Measurements from ENCODE around the gene IRF9. TPM values are rescaled to one million over a fixed set of nuclear protein-coding genes. Genes with fewer than 3 reads are reported as not detected.
A peak's percentile ranks its signal among the peaks of the same experiment; 100 is the strongest.

The IRF9 gene
- total RNA-seq, 1 experiment from 2014 or later = 5.0 TPM

DNA sequence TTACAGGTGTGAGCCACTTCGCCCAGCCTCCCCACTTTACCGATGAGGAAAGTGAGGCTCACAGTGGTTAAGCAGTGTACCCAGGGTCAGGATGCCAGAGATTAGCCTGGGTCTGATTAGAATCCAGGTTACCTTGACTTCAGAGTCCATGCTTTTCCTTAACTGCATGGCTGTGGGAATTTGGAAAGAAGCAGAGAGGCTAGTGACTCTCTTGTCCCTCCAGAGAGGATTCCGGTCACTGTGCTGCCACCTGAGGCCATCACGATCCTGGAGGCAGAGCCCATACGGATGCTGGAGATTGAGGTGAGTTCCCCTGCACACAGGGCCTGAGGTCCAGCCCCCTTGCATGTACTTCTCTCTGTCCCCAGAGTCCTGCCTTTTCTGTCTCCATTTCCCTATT lies 15.5 kb downstream of the IRF9 start:
- no peak for DNase-seq (ENCODE audit: low read depth)

DNA sequence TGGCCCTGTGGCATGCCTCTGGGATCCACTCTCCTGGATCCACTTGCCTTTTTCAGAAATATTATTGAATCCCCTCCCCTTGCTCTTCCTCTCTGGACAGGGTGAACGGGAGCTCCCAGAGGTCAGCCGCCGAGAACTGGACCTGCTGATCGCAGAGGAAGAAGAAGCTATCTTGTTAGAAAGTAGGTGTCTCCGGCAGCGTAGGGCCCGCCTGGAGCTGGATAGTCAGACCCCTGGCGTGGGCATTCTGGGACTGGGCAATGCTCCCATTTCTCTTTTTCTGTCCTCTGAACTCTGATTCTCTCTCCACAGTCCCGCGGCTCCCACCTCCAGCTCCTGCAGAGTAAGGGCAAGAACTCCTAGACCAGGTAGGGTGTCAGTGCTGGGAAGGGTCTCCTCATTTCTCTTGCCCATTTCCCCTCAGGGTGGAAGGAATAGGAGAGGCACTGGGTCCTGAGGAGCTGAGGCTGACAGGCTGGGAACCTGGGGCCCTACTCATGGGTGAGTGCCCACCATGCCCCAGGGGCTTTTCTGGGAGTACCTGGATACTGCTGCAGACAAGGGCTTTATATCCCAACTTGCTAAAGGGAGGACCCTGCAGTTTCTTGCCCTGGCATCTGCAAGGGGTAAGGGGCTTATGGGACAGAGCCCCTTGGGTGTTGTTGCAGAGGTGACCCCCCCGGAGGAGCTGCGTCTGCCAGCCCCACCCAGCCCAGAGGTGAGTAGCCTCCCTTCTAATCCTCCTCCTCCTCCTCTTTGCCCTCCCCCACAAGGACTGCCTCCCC lies 16.2 kb downstream of the IRF9 start:
- no peak for DNase-seq (ENCODE audit: low read depth)

DNA sequence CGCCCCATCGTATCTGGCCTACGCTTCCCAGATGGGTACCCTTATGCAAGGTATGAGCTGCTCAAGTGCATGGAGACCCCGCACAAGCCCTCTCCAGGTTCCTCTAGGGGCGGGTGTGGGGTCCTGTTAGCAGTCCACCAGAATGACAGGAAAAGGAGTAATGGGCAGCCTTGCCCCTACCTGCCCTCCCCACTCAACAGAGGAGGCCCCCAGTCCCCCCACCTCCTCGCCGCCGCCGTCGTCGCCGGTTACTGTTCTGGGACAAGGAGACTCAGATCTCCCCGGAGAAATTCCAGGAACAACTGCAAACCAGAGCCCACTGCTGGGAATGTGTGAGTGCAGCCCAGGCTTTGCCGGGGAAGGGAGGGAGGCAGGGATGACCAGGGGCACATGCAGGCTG lies 16.8 kb downstream of the IRF9 start:
- DNase-seq (ENCODE audit: low read depth) = no peak

DNA sequence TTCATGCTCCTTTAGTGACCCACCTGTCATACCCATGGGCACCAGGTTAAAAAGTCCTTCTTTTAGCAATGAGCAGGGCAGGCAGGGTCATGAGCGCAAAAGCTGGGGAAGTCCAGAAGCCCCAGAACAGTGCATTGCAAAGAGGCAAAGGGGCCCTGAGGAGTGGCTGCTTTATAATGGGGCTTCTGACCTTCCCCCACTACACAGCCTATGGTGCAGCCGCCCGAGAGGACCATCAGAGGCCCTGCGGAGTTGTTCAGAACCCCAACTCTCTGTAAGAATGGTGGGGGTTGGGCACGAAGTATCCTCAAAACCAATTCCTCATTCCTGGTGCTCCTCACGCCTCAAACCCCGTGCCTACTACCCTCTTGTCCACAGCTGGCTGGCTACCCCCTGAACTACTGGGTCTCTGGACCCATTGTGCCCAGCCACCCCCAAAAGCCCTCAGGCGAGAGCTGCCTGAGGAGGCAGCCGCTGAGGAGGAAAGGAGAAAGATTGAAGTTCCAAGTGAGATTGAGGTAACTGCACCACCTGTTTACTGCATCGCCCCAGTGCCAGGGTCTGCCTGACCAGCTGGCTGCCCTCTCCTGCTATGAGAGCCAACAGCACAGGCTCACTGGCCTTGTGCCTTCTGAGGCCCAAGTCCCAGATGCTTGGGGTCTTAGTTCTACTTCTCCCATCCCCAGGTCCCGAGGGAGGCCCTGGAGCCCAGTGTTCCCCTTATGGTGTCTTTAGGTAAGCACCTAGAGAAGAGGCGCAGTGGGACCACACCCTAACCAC lies 17.5 kb downstream of the IRF9 start:
- no peak for DNase-seq (ENCODE audit: low read depth)

DNA sequence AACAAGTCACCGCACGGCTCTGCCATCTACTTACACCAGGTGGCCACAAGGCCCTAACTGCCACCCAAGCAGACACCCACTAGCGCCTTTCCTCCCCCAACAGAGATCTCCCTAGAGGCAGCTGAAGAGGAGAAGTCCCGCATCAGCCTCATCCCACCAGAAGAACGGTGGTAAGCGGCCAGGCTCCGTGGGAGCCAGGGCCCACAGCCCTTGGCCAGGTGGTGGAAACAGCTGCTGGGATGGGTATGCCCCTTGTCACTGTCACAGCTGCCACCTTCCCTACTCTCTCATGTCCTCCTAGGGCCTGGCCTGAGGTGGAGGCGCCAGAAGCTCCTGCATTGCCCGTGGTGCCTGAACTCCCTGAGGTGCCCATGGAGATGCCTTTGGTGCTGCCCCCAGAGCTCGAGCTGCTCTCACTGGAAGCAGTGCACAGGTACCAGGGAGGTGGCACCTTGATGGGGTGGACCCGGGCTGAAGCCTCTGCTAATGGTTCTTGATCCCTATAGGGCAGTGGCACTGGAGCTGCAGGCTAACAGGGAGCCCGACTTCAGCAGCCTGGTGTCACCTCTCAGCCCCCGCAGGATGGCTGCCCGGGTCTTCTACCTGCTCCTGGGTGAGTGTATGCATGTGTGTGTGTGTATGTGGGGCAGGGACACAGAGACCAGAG lies 18.4 kb downstream of the IRF9 start:
- DNase-seq (ENCODE audit: low read depth) = no peak

GRCh38 chr14:24179961-24180796 lies 19.1 kb downstream of the IRF9 start:
- DNase-seq (ENCODE audit: low read depth) = peak; percentile 28

DNA sequence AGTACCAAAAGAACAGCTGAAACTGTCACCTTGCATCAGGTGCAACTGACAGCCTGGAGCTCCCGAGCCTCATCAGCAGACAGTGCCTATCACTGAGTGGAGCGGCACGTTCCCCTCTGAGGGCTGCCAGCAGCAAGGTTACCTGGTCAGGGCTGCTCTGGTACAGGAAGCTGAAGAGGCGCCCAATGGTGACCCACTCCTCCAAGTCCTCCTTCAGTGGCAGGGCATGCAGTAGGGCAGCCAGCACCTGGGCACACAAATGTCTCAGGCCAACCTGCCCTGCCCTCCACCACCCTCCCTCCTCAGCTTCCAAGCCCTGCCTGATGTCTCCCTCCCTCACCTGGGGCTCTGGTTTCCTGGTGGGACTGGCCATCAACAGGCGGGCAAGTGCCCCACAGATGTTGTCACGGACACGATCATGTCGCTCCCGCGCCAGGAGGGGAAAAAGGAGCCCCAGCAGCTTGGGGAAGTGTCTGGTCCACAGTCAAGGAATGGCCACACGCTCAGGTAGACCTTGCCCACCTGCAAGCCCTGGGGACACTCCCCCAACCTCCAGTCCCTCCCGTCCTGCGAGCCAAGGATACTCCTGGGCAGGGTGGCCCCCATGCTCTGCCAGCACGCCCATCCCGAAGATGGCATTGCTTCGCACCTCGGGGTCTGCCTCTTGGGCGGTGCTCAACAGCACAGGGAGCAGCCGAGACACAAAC lies 20.5 kb downstream of the IRF9 start:
- no peak for DNase-seq (ENCODE audit: low read depth)

DNA sequence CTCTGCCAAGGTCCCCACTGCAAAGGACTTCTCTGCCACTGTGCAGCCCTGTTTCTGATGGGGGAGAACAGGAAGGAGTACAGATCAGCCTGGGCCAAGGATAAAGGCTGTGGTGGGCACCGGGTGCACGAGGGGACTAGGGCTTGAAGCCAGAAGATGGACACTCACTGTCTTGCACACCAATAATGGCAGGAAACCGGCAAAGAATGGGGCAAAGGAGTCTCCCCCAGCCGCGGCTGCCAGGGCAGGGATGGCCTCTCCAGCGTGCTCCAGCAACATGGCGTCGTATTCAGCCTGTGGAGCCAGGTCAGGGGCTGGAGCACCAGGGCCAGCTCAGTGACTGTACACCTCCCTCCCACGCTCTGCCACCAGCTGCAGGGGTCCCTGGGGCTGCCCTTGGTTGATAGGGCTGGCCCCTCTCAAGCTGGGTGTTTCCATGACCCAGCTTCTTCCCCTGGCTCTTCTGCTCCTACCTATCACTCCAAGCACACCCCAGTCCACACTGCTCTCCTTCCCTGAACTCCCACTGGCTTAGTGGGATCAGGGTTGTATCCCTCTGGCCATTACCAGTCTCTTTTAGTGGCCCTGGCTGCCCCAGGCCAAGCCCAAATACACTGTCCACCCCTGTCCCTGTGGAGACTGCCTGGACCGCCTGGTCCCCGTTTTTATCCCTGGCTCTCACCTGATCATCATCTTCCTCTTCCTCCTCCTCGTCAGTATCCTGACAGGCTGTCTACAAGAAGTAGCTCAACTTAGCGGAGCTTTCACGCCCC lies 21.2 kb downstream of the IRF9 start:
- no peak for DNase-seq (ENCODE audit: low read depth)

GRCh38 chr14:24183014-24183481 lies 22.0 kb downstream of the IRF9 start:
- no peak for DNase-seq (ENCODE audit: low read depth)

GRCh38 chr14:24184104-24184970 lies 23.3 kb downstream of the IRF9 start:
- DNase-seq (ENCODE audit: low read depth) = no peak

DNA sequence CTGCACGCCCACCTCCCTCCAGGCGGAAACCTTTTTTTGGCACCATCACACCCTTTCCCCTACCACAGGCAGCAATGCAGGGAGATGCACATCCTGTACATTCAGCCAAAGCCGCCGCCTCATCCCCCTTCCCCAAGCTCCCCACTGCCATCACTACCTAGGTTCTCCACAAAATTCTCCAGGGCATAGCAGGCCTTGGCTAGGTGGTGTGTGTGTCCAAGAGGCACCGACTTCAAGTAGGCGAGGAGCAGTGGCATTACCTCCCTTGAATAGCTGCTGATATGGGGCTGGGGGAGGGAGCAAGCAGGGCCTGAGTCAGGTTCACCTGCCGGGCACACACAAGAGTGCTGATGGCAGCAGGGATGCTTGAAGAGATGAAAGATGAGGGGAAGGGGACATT lies 24.0 kb downstream of the IRF9 start:
- DNase-seq (ENCODE audit: low read depth) = no peak

DNA sequence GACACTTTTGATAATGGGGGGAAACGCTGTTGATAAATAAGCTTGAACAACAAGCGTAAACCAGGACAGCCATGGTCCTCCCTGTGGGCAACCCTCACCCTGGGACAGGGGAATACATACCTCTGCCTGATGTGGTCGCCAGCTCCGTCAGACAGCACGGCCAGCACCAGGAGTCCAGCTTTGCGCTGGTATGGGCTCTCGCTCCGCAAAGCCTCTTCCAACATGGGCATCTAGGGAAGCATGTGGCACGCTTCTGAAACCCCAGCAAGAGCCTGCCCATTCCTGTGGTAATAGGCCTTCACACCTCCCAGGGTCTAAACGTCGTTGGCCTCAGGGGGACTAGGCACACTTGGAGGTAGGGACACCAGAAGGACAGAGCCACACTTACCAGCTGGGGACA lies 24.7 kb downstream of the IRF9 start:
- no peak for DNase-seq (ENCODE audit: low read depth)

DNA sequence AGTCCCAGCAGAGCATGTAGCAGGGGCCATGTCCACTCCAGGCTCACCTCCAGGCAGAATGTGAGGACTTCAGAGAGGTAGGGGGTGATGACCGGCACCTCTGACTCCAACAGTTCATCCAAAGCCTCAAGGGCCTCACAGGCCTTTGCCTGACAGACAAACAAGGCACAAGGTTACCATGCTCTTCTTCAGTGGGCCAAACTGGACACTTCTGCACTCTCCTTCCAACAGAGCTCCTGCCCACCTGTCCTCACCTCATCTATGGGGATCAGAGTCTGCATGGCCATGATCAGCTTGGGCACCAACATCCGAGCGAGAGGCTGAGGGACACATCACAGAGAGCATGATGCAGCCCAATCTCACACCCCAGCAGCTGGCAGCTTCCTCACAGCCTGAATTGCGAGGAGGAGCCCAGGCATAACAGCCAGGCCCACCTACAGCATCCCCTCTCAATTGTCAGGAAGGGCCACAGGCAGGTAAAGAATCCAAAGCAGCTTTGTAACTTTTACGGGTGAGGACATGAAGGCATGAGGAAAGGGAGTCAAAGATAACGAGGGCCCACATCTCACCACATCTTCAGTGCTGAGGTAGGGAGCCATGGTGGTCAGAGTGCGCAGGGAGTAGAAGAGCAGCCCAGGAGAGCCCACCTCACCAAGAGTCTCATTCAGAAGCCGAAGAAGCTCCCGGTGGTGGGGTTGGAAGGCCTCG lies 25.9 kb downstream of the IRF9 start:
- DNase-seq (ENCODE audit: low read depth) = no peak

DNA sequence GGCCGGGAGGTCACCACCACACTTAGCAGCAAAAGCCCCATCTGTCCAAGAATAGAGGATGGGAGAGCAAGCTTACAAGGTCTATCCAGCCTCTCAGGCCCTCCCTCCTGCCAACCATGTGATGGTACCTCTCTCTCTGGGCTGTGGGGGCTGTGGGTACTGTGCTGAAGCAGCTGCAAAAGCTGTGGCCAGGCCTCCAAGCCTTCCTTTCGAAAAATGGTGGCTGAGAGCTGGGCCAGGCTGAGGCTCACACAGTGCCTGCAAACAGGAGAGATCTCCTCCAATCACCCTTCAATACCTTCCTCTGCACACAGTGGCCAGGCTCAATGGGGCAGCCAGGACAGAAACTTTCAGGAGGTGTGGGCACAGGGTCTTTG lies 26.5 kb downstream of the IRF9 start:
- no peak for DNase-seq (ENCODE audit: low read depth)

DNA sequence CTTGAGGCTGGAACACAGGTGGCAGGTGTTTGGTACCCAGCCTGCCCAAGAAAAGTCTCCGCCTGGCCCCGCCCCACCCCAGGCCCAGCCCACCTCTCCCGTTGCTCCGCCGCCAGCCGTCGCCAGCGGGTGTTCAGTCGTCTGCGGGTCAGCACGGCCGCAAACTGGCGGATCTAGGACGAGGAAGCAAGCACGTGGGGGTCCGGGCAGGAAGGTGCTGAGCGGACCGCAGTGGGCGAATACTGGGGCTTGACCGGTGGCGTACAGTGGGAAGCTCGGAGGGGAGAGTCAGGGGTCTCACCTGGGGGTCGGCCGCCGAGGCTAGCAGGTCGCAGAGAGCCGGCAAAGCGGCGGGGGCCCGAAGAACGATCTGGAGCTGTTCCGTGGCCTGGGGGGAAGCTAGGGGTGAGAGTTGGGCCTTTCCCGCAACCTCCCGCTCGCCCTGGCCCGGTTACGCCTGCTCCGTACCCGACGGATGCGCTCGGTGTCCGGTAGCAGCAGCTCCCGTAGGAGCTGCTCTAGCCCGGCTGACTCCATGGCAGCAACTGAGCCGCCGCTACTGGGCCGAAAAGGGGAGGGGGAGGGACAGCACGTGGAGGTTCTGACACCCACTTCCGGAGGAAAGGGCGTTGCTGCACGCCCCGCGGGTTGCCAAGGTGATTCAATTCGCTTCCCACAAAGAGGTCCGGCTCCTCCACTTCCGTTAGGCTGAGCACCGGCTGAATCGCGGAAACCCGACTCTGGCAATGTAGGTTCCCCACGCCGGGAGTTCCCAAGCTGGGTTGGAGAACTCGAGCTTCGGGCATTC lies 27.4 kb downstream of the IRF9 start, which contains the start of gene IPO4:
Gene IPO4, minus strand, starts transcription at position 566 of the 808 bp plus-strand sequence. Its CDS starts 29 bp downstream, at position 537.
- peak; percentile 93 for DNase-seq (ENCODE audit: low read depth)

- DNase-seq (ENCODE audit: low read depth) = no peak
Measured at GRCh38 chr14:24189059-24189375, 28.0 kb downstream of the IRF9 start.

DNA sequence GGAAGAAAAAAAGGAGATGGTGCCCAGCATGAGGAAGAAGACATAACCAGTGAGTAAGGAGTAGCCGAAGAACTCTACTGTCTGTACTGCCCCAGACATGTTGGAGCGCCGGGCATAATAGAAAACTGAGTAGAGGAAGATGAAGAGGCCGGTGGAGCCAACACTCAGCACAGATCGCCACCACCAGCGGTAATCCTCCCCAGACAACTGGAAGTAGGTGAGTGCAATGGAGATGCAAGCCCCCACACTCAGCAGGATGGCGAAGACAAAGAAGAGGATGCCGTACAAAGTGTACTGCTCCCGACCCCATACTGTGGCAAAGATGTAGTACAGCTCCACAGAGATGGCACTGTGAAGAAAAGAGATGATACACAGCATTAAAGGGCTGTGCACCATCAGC lies 28.4 kb downstream of the IRF9 start:
- DNase-seq (ENCODE audit: low read depth) = no peak
